22Rv1 (cell line): ENCODE results near the gene CALHM3.

Experiments used
- ZFX ChIP-seq: fragments of 450-650 bp; IDR thresholded peaks from 2 replicates; pipeline ENCODE4 v1.6.1; 2017; ENCODE audit warnings: antibody characterized with exemption, borderline replicate concordance
- TF ChIP-seq, protein P1 (sequence below): fragments of 450-650 bp; IDR thresholded peaks from 2 replicates; pipeline ENCODE4 v1.5.1; 2017; ENCODE audit warnings: mild to moderate bottlenecking

DNA sequence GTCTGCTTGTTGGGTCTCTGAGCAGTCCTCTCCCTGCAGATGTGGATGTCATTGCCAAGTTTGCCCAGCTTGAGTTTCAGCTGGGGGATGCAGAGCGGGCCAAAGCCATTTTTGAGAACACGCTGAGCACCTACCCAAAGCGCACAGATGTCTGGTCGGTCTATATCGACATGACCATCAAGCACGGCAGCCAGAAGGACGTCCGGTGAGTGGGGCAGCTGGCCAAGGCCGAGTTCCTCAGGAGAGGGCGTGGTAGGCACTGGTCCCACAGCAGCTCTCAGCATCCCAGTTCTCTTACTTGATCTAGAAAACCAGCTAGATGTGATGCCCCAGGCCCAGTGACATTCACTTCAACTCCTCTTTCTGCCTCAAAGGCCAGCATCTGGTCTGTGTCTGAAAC lies 34.6 kb downstream of the CALHM3 start:
- TF ChIP-seq, protein P1, sequence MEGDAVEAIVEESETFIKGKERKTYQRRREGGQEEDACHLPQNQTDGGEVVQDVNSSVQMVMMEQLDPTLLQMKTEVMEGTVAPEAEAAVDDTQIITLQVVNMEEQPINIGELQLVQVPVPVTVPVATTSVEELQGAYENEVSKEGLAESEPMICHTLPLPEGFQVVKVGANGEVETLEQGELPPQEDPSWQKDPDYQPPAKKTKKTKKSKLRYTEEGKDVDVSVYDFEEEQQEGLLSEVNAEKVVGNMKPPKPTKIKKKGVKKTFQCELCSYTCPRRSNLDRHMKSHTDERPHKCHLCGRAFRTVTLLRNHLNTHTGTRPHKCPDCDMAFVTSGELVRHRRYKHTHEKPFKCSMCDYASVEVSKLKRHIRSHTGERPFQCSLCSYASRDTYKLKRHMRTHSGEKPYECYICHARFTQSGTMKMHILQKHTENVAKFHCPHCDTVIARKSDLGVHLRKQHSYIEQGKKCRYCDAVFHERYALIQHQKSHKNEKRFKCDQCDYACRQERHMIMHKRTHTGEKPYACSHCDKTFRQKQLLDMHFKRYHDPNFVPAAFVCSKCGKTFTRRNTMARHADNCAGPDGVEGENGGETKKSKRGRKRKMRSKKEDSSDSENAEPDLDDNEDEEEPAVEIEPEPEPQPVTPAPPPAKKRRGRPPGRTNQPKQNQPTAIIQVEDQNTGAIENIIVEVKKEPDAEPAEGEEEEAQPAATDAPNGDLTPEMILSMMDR = no peak
- TF ChIP-seq ZFX = no peak
